Kidney capillary endothelial cell (primary cell): Measurements from ENCODE around the gene PRSS36.
"Not testable (repeated sequence)": the region's sequence is repeated elsewhere in the genome, so short reads cannot be mapped to it uniquely, and the experiment has no call there.

ENCODE experiments used
- DNase-seq: peaks from one replicate; pipeline ENCODE4 v3.0.0-alpha.2; 2018; ENCODE audit warnings: low spot score

The PRSS36 gene

DNA sequence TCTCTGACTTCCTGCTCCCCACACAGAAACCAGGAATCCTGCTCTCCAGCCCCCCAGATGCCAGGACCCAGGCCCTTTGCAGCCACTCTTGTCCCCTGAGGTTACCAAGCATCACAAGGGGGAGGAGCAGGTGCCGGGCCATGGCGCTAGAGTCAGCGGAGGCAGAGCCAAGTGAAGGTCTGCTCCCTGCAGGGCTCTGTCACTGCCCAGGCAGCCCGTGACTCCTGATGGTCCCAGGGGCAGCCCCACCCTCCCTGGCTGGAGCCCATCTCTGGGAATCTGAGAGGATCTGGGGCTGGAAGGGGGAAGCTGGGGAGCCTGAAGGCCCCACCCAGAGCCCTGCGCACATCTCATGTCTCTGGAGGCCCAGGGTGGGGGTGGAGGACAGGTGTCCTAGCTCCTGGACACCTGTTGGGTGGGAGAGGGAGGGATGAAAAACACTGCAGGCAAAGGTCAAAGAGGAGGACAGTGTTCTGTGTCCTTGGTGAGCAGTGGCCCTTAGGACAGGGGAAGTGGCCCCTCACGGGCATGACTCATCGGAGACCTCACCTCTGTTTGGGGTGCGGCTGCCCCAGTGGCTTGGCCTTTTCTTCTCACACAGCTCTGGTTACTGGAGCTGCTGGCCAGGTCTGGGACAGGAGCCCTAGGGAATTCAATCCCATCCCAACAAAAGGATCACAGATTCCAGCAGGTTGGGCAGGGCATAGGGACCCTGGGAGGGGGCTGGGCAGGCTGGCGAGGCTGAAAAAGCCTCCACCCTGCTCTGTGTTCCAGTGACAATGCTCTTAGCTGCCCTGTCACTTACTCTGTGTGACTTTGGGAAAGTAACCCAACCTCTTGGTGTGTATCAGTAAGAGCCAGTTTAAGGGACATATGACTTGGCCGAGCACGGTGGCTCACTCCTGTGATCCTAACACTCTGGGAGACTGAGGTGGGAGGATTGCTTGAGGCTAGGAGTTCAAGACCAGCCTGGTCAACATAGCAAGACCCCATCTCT lies at the start of gene PRSS36:
Gene PRSS36 (minus strand): TSS at position 173 of the 997 bp plus-strand sequence. CDS start 31 bp downstream, at position 142.
- DNase-seq, result no peak

GRCh38 chr16:31199430-31200041 lies 49.7 kb upstream of the PRSS36 start:
- DNase-seq, result no peak

DNA sequence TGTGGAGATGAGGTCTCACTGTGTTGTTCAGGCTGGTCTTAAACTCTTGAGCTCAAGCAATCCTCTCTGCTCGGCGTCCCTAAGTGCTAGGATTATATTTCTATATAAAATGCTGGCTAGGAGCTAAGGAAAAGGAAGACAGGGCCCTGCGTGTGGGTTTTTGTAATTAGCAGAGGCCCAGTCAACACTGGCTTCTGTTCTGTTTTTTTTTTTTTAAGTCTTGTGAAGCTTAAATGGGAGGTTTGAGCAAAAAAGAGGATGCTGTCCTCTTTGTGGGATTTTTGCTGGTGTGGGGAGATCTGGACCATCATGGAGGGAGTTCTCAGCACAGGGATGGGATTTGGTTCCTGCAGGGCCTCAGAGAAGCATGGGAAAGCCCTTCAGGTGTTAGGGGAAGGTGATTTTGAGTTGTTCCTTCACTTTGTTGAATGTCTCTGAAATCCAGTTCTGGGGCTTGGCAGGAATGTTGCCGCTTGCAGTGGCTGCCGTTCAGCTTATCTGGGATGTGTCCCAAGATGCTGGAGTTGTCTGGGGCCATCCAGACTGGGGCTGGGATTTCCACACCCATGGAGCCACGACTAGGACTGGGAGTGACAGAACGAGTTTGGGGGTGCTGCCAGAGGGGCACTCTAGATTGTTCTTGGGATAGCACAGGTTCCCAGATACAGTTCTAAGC lies 48.5 kb upstream of the PRSS36 start:
- DNase-seq, result no peak

DNA sequence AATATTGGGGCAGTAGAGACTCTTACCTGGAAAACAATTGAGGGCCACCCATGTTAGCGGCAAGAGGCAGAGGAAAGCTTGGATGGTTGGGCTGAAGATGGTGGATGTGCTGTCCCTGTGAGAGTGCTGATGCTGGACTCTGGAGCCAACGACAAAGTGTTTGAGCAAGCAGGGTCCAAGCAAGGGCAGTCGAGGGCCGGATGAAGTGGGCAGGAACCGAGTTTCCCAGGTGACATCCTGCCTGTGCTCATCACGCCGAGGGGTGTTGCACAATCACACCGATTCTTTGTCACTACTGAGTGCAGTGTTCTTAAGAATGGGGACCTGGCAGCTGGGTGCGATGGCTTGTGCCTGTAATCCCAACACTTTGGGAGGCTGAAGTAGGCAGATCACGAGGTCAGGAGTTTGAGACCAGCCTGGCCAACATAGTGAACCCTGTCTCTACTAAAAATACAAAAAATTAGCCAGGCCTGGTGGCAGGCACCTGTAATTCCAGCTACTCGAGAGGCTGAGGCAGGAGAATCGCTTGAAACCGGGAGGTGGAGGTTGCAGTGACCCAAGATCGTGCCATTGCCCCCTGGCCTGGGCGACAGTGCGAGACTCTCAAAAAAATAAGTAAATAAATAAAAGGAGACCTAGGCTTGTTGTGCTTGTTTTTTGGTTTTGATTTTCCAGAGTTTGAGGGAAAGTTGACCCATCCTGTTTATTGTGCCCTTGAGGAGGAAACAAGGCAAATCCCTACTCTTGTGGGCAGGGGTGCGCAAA lies 46.6 kb upstream of the PRSS36 start:
- no peak for DNase-seq

DNA sequence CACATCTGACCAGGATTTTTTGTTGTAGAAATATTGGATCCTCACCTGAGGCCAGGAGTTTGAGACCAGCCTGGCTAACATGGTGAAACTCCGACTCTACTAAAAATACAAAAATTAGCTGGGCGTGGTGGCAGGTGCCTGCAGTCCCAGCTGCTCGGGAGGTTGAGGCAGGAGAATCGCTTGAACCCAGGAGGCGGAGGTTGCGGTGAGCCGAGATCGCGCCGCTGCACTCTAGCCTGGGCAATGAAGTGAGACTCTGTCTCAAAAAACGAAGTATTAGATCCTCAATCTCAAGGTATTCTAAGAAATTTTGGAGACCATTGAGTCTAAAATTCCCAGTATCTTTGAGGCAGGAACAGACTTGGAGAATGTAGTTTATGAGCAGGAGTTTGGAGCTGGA lies 46.0 kb upstream of the PRSS36 start:
- DNase-seq, result not testable (repeated sequence)

DNA sequence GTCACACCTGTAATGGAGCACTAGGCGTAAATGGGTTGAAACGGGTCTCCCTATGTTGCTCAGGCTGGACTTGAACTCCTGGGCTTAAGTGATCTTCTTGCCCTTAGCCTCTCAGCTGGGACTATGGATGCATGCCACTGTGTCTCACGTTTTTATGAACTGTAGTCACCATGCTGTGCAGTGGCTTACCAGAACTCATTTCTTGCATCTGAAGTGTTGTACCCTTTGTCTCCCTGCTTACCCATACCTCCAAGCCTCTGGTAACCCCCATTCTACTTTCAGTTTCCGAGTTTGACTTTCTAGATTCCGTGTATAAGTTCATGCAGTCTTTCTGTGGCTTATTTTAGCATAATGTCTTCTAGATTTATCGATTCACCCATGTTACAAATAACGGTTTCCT lies 45.0 kb upstream of the PRSS36 start:
- DNase-seq, result no peak

DNA sequence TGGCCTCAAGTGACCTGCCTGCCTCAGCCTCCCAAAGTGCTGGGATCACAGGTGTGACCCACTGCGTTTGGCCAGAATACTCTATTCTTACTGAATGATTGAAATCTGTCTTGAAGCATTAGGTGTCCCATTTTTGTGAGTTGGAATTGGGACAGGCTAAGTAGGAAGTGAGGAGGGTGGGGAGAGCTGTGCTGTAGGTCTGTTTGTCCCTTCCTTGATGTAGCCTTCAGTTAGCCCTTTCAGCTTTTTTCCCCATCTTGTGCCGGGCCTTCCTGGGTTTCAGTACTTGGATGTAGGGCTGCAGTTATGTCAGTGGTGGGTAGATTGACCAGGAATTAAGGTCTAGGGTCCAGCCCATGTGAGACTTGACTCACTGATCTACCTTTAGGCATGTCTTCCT lies 44.0 kb upstream of the PRSS36 start:
- no peak for DNase-seq

GRCh38 chr16:31192856-31193642 lies 43.2 kb upstream of the PRSS36 start:
- no peak for DNase-seq

GRCh38 chr16:31191697-31192428 lies 42.0 kb upstream of the PRSS36 start:
- no peak for DNase-seq

GRCh38 chr16:31190818-31191444 lies 41.1 kb upstream of the PRSS36 start:
- no peak for DNase-seq

- no peak for DNase-seq
Observed at GRCh38 chr16:31190061-31190460, 40.2 kb upstream of the PRSS36 start.

DNA sequence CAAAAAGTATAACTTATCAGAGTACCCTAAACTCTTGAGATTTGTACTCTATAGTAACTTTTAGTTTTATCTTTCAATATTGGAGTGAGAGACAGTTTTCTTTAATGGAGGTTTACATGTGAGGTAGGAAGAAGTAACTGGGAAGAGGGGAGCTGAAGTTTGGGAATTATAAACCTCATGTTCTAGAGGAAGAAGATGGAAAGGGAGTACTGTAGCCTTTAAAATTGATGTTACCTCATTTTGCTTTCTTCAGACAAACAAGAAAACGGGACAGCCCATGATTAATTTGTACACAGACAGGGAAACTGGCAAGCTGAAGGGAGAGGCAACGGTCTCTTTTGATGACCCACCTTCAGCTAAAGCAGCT lies 39.5 kb upstream of the PRSS36 start:
- DNase-seq, result no peak

GRCh38 chr16:31188450-31189411 lies 38.9 kb upstream of the PRSS36 start:
- no peak for DNase-seq

GRCh38 chr16:31187808-31188189 lies 37.9 kb upstream of the PRSS36 start:
- DNase-seq, result no peak

GRCh38 chr16:31186930-31187807 lies 37.3 kb upstream of the PRSS36 start:
- no peak for DNase-seq

DNA sequence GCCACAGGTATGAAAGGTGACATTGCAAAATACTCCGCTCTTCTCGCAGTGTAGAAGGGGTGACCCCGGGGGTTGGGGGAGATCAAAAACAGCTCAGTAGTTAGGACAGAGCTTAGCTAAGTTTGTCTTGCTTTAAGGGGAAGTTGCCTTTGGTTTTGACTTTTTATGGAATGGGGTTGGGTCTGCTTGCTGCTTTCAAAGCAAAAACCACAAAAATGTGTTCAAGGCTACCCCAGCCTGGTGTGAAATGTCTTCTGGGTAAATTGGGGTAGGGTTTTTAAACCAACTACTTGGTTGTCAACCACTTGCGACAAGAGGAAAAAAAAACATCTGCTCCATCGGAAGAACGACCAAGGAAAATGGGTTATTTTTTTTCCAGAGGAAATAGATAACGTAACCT lies 36.3 kb upstream of the PRSS36 start:
- DNase-seq, result no peak

DNA sequence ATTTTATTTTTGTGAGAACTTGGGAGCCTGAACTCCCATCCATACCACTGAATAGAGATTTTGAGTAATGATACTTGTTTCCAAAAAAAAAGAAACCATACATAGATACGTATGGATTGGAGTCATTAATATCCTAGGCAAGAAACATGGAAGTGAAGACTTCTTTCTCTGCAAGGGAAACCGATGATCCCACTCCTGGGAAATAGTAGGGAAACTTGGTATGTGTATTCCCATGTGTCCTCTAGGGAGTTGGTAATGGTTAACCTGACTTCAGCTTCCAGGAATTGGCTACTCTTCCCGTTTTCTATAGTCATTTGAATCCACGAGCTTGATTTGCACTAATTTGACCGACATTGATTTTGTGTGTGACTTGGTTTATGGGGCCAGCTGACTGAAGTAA lies 35.5 kb upstream of the PRSS36 start:
- DNase-seq, result no peak

GRCh38 chr16:31184888-31185287 lies 35.0 kb upstream of the PRSS36 start:
- no peak for DNase-seq
